Testis (tissue), 2 donors: ENCODE measurements around the gene PDGFRB.

Source experiments
- CTCF ChIP-seq, 3 experiments: fragments of 450-650 bp in 2 of 3; fragments of 200-600 bp in 1 of 3; sonication (generic) in 1 of 3; IDR thresholded peaks; one replicate each; pipeline ENCODE4 v1.5.1; 2016 to 2019; ENCODE audit warnings: antibody characterized with exemption in 3 of 3, mild to moderate bottlenecking in 2 of 3, moderate library complexity in 1 of 3
- POLR2A ChIP-seq: fragments of 450-650 bp; IDR thresholded peaks from one replicate; pipeline ENCODE4 v1.6.1; 2017; ENCODE audit warnings: antibody characterized with exemption, mild to moderate bottlenecking, moderate library complexity

GRCh38 chr5:150120617-150121447 lies 34.8 kb downstream of the PDGFRB start:
- TF ChIP-seq POLR2A (no peak), CTCF (IDR thresholded peaks at IDR 0.05) (no peak)
